Osteocyte (in vitro differentiated cells): Measurements from ENCODE around the gene FOXJ3. TPM values are rescaled to one million over a fixed set of nuclear protein-coding genes. Genes with fewer than 3 reads are reported as not detected.

ENCODE experiments used
- DNase-seq: peaks from one replicate; pipeline ENCODE4 v3.0.0; 2021; ENCODE audit warnings: mixed read lengths; ENCODE audit not compliant: unreplicated experiment; ENCODE audit errors: extremely low spot score
- H3K27ac Mint-ChIP-seq: one replicate; pipeline ENCODE4 v1.8.0; 2021; ENCODE audit warnings: mild to moderate bottlenecking, mixed read lengths; ENCODE audit not compliant: unreplicated experiment
- H3K27me3 Mint-ChIP-seq: one replicate; pipeline ENCODE4 v1.8.0; 2021; ENCODE audit warnings: mixed read lengths; ENCODE audit not compliant: unreplicated experiment
- H3K36me3 Mint-ChIP-seq: one replicate; pipeline ENCODE4 v1.8.0; 2021; ENCODE audit warnings: mixed read lengths; ENCODE audit not compliant: unreplicated experiment
- H3K4me1 Mint-ChIP-seq: one replicate; pipeline ENCODE4 v1.8.0; 2021; ENCODE audit warnings: mixed read lengths; ENCODE audit not compliant: unreplicated experiment
- H3K4me3 Mint-ChIP-seq: one replicate; pipeline ENCODE4 v1.8.0; 2021; ENCODE audit warnings: mild to moderate bottlenecking, moderate library complexity, mixed read lengths; ENCODE audit not compliant: unreplicated experiment
- H3K9me3 Mint-ChIP-seq: one replicate; pipeline ENCODE4 v1.8.0; 2021; ENCODE audit warnings: mixed read lengths; ENCODE audit not compliant: unreplicated experiment
- CTCF ChIP-seq: fragments of 200-600 bp; sonication (generic); IDR thresholded peaks from 2 replicates; pipeline ENCODE4 v1.5.0; 2021; ENCODE audit warnings: antibody characterized with exemption, mild to moderate bottlenecking, moderate library complexity
- total RNA-seq: library from RNA; stranded (reverse); gene quantifications from 2 replicates; pipeline ENCODE4 v1.2.1, GENCODE V29; 2021

Gene FOXJ3
- total RNA-seq, 1 donor from 2014 or later, result 34.6 TPM

GRCh38 chr1:42348498-42348897 lies 13.5 kb upstream of the FOXJ3 start:
- no peak for TF ChIP-seq CTCF
- no peaks in the 10 kb centered on the region for H3K4me1 Mint-ChIP-seq
- no peaks in the 10 kb centered on the region for H3K36me3 Mint-ChIP-seq
- no peak overlapping the region for H3K27ac Mint-ChIP-seq
- peaks cover 52% of the 10 kb centered on the region for H3K27me3 Mint-ChIP-seq
- no peak overlapping the region for H3K4me3 Mint-ChIP-seq
- DNase-seq, result no peak
- H3K9me3 Mint-ChIP-seq, result no peaks in the 10 kb centered on the region

GRCh38 chr1:42343049-42343448 lies 8.0 kb upstream of the FOXJ3 start:
- H3K27ac Mint-ChIP-seq, result no peak overlapping the region
- TF ChIP-seq CTCF, result no peak

GRCh38 chr1:42340901-42341300 lies 5.9 kb upstream of the FOXJ3 start:
- DNase-seq, result no peak
- no peak for TF ChIP-seq CTCF
- no peak overlapping the region for H3K4me3 Mint-ChIP-seq
- peaks cover 17% of the 10 kb centered on the region for H3K27me3 Mint-ChIP-seq
- peaks cover 5% of the 10 kb centered on the region for H3K4me1 Mint-ChIP-seq
- H3K36me3 Mint-ChIP-seq, result no peaks in the 10 kb centered on the region
- H3K27ac Mint-ChIP-seq, result no peak overlapping the region
- H3K9me3 Mint-ChIP-seq, result no peaks in the 10 kb centered on the region

More at GRCh38 chr1:42343049-42343448, 8.0 kb upstream of the FOXJ3 start:
- peaks cover 29% of the 10 kb centered on the region for H3K27me3 Mint-ChIP-seq
- H3K4me1 Mint-ChIP-seq, result no peaks in the 10 kb centered on the region
- no peak for DNase-seq
- H3K4me3 Mint-ChIP-seq, result no peak overlapping the region
- H3K36me3 Mint-ChIP-seq, result no peaks in the 10 kb centered on the region
- H3K9me3 Mint-ChIP-seq, result no peaks in the 10 kb centered on the region

- H3K27me3 Mint-ChIP-seq, result peaks cover 10% of the 10 kb centered on the region
- H3K4me3 Mint-ChIP-seq, result no peak overlapping the region
- no peak overlapping the region for H3K27ac Mint-ChIP-seq
- DNase-seq, result no peak
- peaks cover 8% of the 10 kb centered on the region for H3K4me1 Mint-ChIP-seq
- TF ChIP-seq CTCF, result no peak
- no peaks in the 10 kb centered on the region for H3K36me3 Mint-ChIP-seq
- no peaks in the 10 kb centered on the region for H3K9me3 Mint-ChIP-seq
These were observed 5.1 kb upstream of the FOXJ3 start for GRCh38 chr1:42340093-42340492.

GRCh38 chr1:42336978-42337377 lies 1.9 kb upstream of the FOXJ3 start:
- TF ChIP-seq CTCF, result no peak
- Mint-ChIP-seq H3K4me1 (peaks cover 29% of the 10 kb centered on the region), H3K36me3 (no peaks in the 10 kb centered on the region), H3K9me3 (no peaks in the 10 kb centered on the region), H3K27ac (no peak overlapping the region), H3K4me3 (no peak overlapping the region), H3K27me3 (peaks cover 7% of the 10 kb centered on the region)
- DNase-seq, result no peak
